Trophoblast cell (in vitro differentiated cells and primary cell): ENCODE data around the gene SHE.

Experiments used
- DNase-seq, 2 donors: peaks; one replicate each; pipeline ENCODE4 v3.0.0-alpha.2; 2016
- H2AFZ ChIP-seq: 2 replicates; pipeline ENCODE4 v1.6.1; 2013; ENCODE audit warnings: low read length, moderate library complexity, mild to moderate bottlenecking; ENCODE audit not compliant: insufficient read depth, poor library complexity
- H2AK5ac ChIP-seq: 2 replicates; pipeline ENCODE4 v1.6.1; 2013; ENCODE audit warnings: mild to moderate bottlenecking, low read length
- H2BK120ac ChIP-seq: 2 replicates; pipeline ENCODE4 v1.6.1; 2013; ENCODE audit warnings: low read length, mild to moderate bottlenecking, moderate library complexity; ENCODE audit not compliant: insufficient read depth, poor library complexity
- H2BK12ac ChIP-seq: 2 replicates; pipeline ENCODE4 v1.6.1; 2013; ENCODE audit warnings: mild to moderate bottlenecking, low read length, moderate library complexity
- H2BK5ac ChIP-seq: 2 replicates; pipeline ENCODE4 v1.6.1; 2013; ENCODE audit warnings: low read length, low read depth, moderate library complexity, mild to moderate bottlenecking; ENCODE audit not compliant: poor library complexity
- H3K14ac ChIP-seq: 2 replicates; pipeline ENCODE4 v1.6.1; 2013; ENCODE audit warnings: mild to moderate bottlenecking, low read length
- H3K18ac ChIP-seq: 2 replicates; pipeline ENCODE4 v1.6.1; 2013; ENCODE audit warnings: mild to moderate bottlenecking, low read length
- H3K23ac ChIP-seq: 2 replicates; pipeline ENCODE4 v1.6.1; 2013; ENCODE audit warnings: low read length
- H3K27ac ChIP-seq: 2 replicates; pipeline ENCODE4 v1.5.1; 2013; ENCODE audit warnings: low read depth, mild to moderate bottlenecking, inconsistent platforms, low read length, moderate library complexity
- H3K27me3 ChIP-seq: 2 replicates; pipeline ENCODE4 v1.6.1; 2013; ENCODE audit warnings: inconsistent platforms, mild to moderate bottlenecking, low read length, moderate library complexity; ENCODE audit not compliant: insufficient read depth
- H3K36me3 ChIP-seq, 2 experiments: 1 replicate in 1 of 2; 2 replicates in 1 of 2; pipeline ENCODE4 v1.6.1; 2013; ENCODE audit warnings: low read length in 2 of 2, mild to moderate bottlenecking in 2 of 2, moderate library complexity in 1 of 2; ENCODE audit not compliant: insufficient read depth in 2 of 2, control insufficient read depth in 1 of 2
- H3K4ac ChIP-seq: 2 replicates; pipeline ENCODE4 v1.6.1; 2013; ENCODE audit warnings: low read depth, mild to moderate bottlenecking, low read length, moderate library complexity
- H3K4me1 ChIP-seq, 2 experiments: 1 replicate in 1 of 2; 2 replicates in 1 of 2; pipeline ENCODE4 v1.6.1; 2013; ENCODE audit warnings: low read length in 2 of 2, mild to moderate bottlenecking in 2 of 2, moderate library complexity in 1 of 2; ENCODE audit not compliant: insufficient read depth in 2 of 2, control insufficient read depth in 1 of 2
- H3K4me2 ChIP-seq: 2 replicates; pipeline ENCODE4 v1.6.1; 2013; ENCODE audit warnings: inconsistent platforms, mild to moderate bottlenecking, low read length, moderate library complexity
- H3K4me3 ChIP-seq: 2 replicates; pipeline ENCODE4 v1.5.1; 2013; ENCODE audit warnings: mild to moderate bottlenecking, low read depth, low read length, inconsistent platforms
- H3K79me1 ChIP-seq: one replicate; pipeline ENCODE4 v1.6.1; 2013; ENCODE audit warnings: low read length
- H3K79me2 ChIP-seq: 2 replicates; pipeline ENCODE4 v1.6.1; 2013; ENCODE audit warnings: low read length, mild to moderate bottlenecking; ENCODE audit not compliant: control insufficient read depth, insufficient read depth, poor library complexity
- H3K9ac ChIP-seq: 2 replicates; pipeline ENCODE4 v1.6.1; 2013; ENCODE audit warnings: mild to moderate bottlenecking, low read length
- H3K9me3 ChIP-seq: 2 replicates; pipeline ENCODE4 v1.6.1; 2013; ENCODE audit warnings: low read depth, mild to moderate bottlenecking, control low read depth, inconsistent platforms, low read length; ENCODE audit not compliant: insufficient read depth
- H4K12ac ChIP-seq: 2 replicates; pipeline ENCODE4 v1.6.1; 2013; ENCODE audit warnings: low read depth, mild to moderate bottlenecking, low read length, moderate library complexity
- H4K8ac ChIP-seq: 2 replicates; pipeline ENCODE4 v1.6.1; 2013; ENCODE audit warnings: low read depth, mild to moderate bottlenecking, low read length, moderate library complexity
- H4K91ac ChIP-seq: one replicate; pipeline ENCODE4 v1.6.1; 2013; ENCODE audit warnings: low read depth, mild to moderate bottlenecking, low read length, moderate library complexity
- WGBS: extraction: QIAGEN DNeasy Blood & Tissue Kit; methylation state at CpG from one replicate; pipeline ENCODE4 v1.1.7; 2013; ENCODE audit warnings: missing lambda C conversion rate; ENCODE audit not compliant: insufficient read length, insufficient coverage; ENCODE audit errors: extremely low coverage; 5-methylcytosine and 5-hydroxymethylcytosine counted together

The SHE gene

DNA sequence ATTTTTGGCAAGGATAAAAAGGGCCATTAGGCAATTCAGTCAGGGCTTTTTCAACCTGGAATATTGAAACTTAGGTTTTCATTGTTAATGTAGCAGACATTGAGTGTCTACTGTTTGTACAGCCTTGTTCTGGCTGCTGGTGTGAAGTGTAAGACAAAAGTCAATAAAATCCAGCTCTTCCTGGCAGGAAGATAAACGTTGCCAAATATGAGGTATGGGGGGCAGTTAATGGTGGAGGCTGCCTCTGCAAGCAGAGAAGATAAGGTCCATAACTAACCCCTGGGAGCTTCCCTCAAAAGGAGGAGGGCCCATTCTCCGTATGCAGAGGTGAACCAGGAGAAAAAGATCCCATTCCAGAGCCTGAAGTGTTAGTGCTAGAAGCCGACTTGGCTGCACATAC is 19.5 kb upstream of the SHE start:
- no peak overlapping the region for H4K91ac ChIP-seq
- H3K27ac ChIP-seq: no peak overlapping the region
- no peak overlapping the region for H2BK120ac ChIP-seq
- no peak overlapping the region for H3K4me3 ChIP-seq
- H2AFZ ChIP-seq: no peak overlapping the region
- H2BK5ac ChIP-seq: no peak overlapping the region
- H3K4ac ChIP-seq: no peak overlapping the region
- no peak overlapping the region for H3K9ac ChIP-seq
- no peak overlapping the region for H2BK12ac ChIP-seq
- H3K79me2 ChIP-seq: no peaks in the 10 kb centered on the region
- H3K23ac ChIP-seq: no peak overlapping the region
- no CpG with 5 or more reads among the region's 3 CpGs for WGBS
- H3K9me3 ChIP-seq: peaks cover 1% of the 10 kb centered on the region
- H3K4me2 ChIP-seq: no peak overlapping the region
- H2AK5ac ChIP-seq: no peak overlapping the region
- no peak overlapping the region for H4K8ac ChIP-seq
- H3K27me3 ChIP-seq: peaks cover 4% of the 10 kb centered on the region
- H4K12ac ChIP-seq: no peak overlapping the region
- no peaks in the 10 kb centered on the region for H3K79me1 ChIP-seq
- DNase-seq: no peak
- H3K4me1 ChIP-seq: peaks cover 3 to 4% of the 10 kb centered on the region in 2 experiments
- no peak overlapping the region for H3K14ac ChIP-seq
- no peaks in the 10 kb centered on the region for H3K36me3 ChIP-seq
- H3K18ac ChIP-seq: no peak overlapping the region

DNA sequence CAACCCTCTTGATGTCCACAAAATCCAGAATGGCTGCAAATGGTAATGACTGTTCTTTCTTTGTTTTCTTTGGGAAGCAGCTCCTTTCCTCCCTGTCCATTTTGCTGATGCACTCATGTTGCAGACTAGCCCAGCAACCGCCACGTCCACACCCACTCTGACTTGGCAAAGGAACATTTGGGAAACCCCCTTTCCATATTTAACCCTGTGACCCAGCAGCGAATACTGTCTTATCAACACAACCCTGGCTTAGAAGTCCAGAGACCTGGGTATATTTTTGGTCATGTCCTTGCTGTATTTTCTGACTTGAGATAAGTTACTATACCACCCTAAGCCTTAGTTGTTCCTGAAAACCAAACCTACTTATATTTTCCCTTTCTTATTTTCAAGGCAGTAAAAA is 18.1 kb upstream of the SHE start:
- no peaks in the 10 kb centered on the region for H3K79me2 ChIP-seq
- no peak overlapping the region for H2AK5ac ChIP-seq
- H3K79me1 ChIP-seq: no peaks in the 10 kb centered on the region
- no peak overlapping the region for H3K4me2 ChIP-seq
- H3K18ac ChIP-seq: no peak overlapping the region
- peaks cover 4% of the 10 kb centered on the region for H3K27me3 ChIP-seq
- no peak overlapping the region for H2BK120ac ChIP-seq
- no peak overlapping the region for H2BK12ac ChIP-seq
- H3K4me3 ChIP-seq: no peak overlapping the region
- H2AFZ ChIP-seq: no peak overlapping the region
- no peak overlapping the region for H4K12ac ChIP-seq
- H4K91ac ChIP-seq: no peak overlapping the region
- H3K9me3 ChIP-seq: peaks cover 1% of the 10 kb centered on the region
- no peak overlapping the region for H3K23ac ChIP-seq
- H2BK5ac ChIP-seq: no peak overlapping the region
- DNase-seq: no peak
- no peak overlapping the region for H3K4ac ChIP-seq
- H3K9ac ChIP-seq: no peak overlapping the region
- no peak overlapping the region for H4K8ac ChIP-seq
- H3K36me3 ChIP-seq: no peaks in the 10 kb centered on the region
- no CpG with 5 or more reads among the region's 3 CpGs for WGBS
- no peak overlapping the region for H3K14ac ChIP-seq
- no peak overlapping the region for H3K27ac ChIP-seq
- peaks cover 3 to 4% of the 10 kb centered on the region in 2 experiments for H3K4me1 ChIP-seq

DNA sequence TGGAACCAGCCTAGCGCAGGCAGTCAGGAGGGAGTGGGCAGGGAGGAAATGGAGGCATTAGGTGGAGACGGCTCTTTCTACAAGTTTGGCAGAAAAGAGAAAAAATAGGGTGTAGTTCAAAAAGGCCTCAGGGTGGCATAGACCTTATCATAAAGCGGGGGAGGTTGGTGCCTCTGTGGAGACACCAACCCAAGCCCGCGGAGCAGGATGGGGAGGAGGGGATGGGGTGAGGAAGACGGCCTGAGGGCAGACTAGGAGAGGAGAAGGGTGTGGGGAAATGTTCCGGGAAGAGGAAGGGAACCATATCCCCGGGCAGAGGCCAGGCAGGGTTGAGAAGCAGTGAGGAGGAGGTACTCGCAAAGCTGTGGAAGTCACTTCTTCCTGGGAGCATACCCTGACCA is 17.4 kb upstream of the SHE start:
- H2BK5ac ChIP-seq: no peak overlapping the region
- no peak overlapping the region for H3K4me3 ChIP-seq
- no peak overlapping the region for H4K12ac ChIP-seq

DNA sequence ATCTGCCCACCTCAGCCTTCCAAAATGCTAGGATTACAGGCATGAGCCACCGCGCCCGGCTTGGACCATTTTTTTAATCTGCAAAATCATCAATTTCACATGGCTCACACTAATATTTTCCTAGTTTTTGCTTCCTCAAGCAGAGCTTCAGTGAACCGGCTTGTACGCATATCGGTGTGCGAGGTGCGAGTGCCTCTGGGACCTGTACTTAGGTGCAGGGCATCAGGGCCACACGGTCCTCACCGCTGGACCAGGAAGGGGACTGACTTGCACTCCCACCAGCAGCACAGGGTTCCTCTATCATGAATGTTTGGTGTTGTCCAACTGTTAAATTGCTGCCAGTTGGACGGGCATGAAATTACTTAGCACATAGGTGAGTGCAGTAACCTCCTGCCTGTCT is 15.4 kb upstream of the SHE start:
- H2BK120ac ChIP-seq: no peak overlapping the region
- no peak overlapping the region for H3K4me2 ChIP-seq
- no CpG with 5 or more reads among the region's 11 CpGs for WGBS
- H3K4ac ChIP-seq: no peak overlapping the region
- no peaks in the 10 kb centered on the region for H3K4me1 ChIP-seq
- peaks cover 1% of the 10 kb centered on the region for H3K9me3 ChIP-seq
- H2BK12ac ChIP-seq: no peak overlapping the region
- H2BK5ac ChIP-seq: no peak overlapping the region
- H3K23ac ChIP-seq: no peak overlapping the region
- H4K8ac ChIP-seq: no peak overlapping the region
- H3K79me2 ChIP-seq: no peaks in the 10 kb centered on the region
- H3K18ac ChIP-seq: no peak overlapping the region
- H2AFZ ChIP-seq: no peak overlapping the region
- peaks cover 4% of the 10 kb centered on the region for H3K27me3 ChIP-seq
- no peaks in the 10 kb centered on the region for H3K79me1 ChIP-seq
- H4K91ac ChIP-seq: no peak overlapping the region
- H3K9ac ChIP-seq: no peak overlapping the region
- no peak overlapping the region for H2AK5ac ChIP-seq
- H4K12ac ChIP-seq: no peak overlapping the region
- H3K27ac ChIP-seq: no peak overlapping the region
- H3K4me3 ChIP-seq: no peak overlapping the region
- DNase-seq: no peak
- H3K14ac ChIP-seq: no peak overlapping the region
- no peaks in the 10 kb centered on the region for H3K36me3 ChIP-seq

More for the DNA sequence above, 17.4 kb upstream of the SHE start:
- peaks cover 4% of the 10 kb centered on the region for H3K27me3 ChIP-seq
- no peaks in the 10 kb centered on the region for H3K36me3 ChIP-seq
- WGBS: no CpG with 5 or more reads among the region's 9 CpGs
- H2AFZ ChIP-seq: no peak overlapping the region
- no peak overlapping the region for H3K4ac ChIP-seq
- no peak for DNase-seq
- H3K18ac ChIP-seq: no peak overlapping the region
- no peak overlapping the region for H2AK5ac ChIP-seq
- H3K79me1 ChIP-seq: no peaks in the 10 kb centered on the region
- peaks cover 1% of the 10 kb centered on the region for H3K9me3 ChIP-seq
- no peak overlapping the region for H3K14ac ChIP-seq
- no peaks in the 10 kb centered on the region for H3K79me2 ChIP-seq
- no peak overlapping the region for H4K91ac ChIP-seq
- no peak overlapping the region for H3K4me2 ChIP-seq
- H3K9ac ChIP-seq: no peak overlapping the region
- H3K23ac ChIP-seq: no peak overlapping the region
- H2BK120ac ChIP-seq: no peak overlapping the region
- no peak overlapping the region for H4K8ac ChIP-seq
- H3K4me1 ChIP-seq: peaks cover under 1% of the 10 kb centered on the region in 2 experiments
- H2BK12ac ChIP-seq: no peak overlapping the region
- no peak overlapping the region for H3K27ac ChIP-seq
